GM19324 (cell line): Measurements from ENCODE around the gene CDC14B.
"Not testable (repeated sequence)": the region's sequence is repeated elsewhere in the genome, so short reads cannot be mapped to it uniquely, and the experiment has no call there.

Experiments
- ATAC-seq: cut with Tn5 transposase; IDR thresholded peaks from one replicate; pipeline ENCODE4 v1.9.1; 2021; ENCODE audit warnings: mild to moderate bottlenecking, moderate library complexity; ENCODE audit not compliant: unreplicated experiment, low FRiP score

Gene CDC14B

DNA sequence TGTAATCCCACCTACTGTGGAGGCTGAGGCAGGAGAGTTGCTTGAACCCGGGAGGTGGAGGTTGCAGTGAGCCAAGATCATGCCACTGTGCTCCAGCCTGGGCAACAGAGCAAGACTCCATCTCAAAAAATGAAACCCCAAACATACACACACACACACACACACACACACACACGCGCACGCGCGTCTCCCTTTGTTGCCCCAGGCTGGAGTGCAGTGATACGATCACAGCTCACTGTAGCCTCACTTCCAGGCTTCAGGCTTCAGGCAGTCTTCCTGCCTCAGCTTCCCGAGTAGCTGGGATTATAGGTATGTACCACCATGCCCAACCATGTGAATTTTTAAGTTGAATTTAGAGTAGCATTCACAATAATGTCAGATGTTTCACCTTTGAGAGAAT, 13.9 kb upstream of the CDC14B start:
- not testable (repeated sequence) for ATAC-seq

DNA sequence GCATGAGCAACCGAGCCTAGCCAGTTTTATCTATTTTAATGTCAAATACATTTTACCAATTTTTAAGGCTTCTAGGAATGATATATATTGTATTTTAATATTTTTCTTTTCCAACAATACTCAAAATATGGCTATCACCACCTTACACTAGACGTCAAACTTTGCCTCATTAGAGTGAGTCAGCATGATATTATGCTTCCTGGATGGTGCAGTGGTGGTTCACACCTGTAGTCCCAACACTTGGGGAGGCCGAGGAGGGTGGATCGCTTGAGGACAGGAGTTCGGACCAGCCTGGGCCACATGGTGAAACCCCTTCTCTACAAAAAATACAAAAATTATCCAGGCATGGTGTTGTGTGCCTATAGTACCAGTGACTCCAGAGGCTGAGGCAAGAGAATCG, 7.3 kb upstream of the CDC14B start:
- no peak for ATAC-seq

DNA sequence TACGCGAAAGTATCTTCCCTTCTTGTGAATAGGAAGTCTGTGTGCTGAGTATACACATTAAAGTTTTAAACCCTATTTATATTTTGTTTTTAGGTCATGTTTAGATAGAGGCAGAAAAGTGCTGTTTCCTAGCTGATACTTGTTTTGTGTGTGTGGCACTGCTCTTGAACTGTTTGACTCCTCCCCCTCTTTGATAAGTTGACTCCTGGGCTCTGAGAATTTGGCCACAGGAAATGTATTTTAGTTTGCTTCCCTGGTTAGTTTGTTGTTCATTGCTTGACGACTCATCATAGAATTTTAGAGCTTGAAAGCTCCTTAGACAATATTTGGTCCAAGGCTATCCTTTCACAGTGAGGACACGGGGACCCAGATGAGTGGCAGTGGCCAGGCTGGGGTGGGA, 2.0 kb upstream of the CDC14B start:
- no peak for ATAC-seq

DNA sequence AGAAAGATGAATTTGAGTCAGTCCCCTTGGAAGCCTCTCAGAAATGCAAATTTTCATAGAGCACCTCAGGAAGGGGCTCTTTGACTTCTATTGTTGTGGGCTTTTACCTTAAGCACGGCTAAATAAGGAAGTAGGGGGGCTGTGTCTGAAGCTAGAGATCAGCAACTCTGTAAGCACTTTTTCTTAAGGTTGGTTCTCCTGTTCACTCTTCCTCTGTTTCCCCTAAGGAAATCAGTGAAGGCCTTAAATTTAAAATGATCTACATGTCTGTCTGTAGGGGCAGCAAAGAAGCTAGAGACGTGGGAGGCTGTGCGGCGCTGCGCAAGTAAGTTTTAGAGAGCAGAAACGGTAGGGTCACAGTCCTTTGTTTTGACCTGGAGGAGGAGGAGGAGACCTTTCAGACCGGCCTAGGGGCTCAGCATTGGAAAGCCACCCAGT, 1.2 kb upstream of the CDC14B start:
- no peak for ATAC-seq

DNA sequence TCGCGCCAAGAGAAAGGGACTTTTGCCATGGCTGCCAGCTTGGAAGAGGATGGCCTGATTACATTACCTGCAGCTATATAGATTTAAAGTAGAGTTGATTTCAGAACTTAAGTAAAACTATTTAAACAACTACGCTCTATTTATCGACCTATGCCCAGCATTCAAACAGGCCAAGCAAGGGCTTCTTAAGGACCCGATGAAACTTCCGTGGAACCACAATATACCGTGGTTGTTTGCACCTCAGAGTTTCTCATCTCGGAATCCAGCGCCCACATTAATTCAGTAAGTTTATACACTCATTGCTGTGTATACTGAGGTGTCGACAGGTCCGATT, 505 bp upstream of the CDC14B start:
- no peak for ATAC-seq

DNA sequence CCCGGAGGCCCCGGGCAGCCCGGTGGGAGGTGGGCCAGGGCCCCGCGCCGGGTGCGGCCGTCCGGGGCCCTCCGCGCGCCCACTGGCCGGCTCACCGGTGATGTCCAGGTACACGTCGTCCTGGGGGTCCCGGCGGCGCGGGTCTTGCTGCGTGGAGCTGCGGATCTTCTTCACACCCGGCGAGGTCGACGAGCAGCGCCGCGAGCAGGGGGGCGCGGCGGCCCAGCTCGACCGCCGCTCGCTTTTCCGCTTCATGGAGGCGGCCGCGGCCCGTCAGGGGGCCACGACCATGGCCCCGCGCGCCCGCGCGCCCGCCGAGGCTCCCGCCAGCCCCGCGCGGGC, 548 bp downstream of the CDC14B start:
- ATAC-seq: peak; percentile 5

DNA sequence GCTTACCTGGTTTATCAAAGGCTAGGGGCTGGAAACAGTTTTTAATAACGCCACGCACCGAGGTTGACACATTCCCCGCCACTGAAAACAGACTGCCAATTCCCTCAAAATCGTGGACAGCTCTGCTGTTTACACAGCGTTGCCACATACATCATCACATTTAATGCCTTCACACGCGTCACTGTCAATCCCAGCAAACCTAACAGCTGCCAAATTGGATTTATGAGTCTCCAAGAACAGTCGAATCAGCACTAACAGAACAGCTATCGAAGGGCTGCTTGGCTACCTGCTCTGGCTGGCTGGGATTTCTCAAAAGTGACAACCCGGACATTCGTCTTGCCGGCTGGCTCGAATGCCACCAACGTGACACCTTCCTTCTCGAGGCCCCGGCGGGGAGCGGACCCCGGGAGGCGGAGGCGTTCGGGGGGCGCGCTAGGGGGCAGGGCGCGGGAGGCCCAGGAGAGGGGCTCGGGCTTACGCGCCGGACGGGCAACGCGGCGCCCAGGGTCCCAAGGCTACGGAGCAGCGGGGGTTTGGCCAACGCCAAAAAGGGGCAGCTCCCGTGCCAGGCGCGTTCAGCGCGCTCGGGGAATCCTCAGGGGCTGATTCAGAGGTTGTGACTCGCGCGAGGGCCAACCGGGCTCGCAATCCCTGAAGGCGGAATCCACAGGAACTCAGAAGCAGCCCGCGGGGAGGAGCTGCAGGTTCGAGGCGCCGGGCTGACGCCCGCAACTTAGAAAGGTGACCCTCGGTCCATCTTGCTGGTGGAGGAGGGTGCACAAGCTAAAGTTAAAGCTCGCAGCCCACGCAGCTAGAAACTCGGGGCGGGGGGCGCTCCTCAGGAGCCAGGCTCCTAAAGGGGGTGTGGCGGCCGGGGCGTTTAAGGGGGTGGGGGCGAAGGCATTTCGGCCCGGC, 1.2 kb downstream of the CDC14B start:
- ATAC-seq: no peak

DNA sequence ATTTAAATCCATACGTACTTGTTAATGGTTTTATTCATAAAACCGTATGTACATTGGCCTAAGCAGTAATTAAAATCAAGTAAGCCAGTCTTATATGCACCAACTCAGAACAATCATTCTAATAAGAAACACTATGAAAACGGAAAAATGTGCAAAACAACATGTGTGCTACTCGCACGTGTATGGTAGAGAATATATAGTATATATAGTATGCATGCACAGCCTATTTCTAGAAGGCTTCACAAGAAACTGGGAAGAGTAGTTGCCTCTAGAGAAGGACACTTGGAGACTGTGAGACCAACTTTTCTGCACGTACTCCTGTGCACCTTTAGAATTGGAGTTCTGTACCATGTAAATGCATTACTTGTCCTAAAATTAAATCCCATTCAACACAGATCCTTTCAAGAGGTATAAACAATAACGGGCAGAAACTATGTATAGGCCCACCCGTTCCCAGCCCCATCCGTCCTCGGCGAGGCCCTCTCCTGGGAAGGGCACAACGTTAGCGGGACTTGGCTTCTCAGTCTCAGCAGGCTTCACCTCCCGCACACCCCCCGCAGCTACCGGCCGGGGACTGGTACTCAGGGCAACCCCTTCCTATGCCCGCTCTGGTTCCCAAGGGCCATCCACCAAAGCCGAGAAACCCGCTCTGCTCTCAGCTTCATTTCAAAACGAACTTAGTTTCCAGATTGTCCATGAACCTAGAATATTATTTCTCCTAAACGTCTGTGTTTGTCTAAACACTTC, 2.0 kb downstream of the CDC14B start:
- no peak for ATAC-seq

DNA sequence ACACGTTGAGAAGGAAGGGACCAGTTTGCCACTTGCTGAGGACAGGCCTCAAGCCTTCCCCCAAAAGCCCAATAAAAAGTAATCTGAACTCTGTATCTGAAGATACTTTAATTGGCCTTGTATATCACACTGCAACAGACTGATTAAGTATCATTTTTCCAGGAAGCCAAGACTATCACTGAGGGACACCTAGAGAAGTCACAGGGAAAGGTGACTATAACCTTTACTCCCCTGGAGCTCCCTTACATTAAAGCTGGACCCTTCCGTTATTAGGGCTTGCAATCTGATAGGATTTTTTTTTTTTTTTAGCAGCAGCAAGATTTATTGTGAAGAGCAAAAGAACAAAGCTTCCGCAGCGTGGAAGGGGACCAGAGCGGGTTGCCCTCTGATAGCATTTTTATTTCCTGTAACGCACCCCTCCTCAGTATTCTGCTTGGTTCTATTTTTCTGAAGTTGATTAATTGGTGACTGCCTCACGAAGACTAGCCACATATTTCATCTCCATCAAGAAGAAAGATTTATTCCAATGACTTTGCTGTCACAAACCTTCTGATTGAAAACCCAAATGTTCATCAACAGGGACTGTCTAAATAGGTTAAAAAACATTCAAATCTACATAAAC, 2.7 kb downstream of the CDC14B start:
- no peak for ATAC-seq

DNA sequence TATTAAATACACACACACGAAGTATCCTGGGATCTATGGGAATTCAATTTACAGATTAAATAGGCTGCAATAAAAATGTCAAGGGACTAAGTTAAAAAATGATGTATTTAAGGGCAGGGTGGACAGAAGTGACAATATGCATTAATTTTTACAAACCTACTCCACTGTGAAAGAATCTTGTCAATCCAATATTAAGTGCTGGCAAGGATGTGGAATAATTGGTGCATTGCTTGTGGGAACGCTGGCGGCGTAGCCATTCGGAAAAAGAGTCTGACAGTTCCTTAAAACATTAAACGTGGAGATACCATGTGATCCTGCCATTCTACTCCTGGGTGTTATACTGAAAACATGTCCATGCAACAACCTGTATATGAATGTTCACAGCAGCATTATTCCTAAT, 4.2 kb downstream of the CDC14B start:
- ATAC-seq: no peak

DNA sequence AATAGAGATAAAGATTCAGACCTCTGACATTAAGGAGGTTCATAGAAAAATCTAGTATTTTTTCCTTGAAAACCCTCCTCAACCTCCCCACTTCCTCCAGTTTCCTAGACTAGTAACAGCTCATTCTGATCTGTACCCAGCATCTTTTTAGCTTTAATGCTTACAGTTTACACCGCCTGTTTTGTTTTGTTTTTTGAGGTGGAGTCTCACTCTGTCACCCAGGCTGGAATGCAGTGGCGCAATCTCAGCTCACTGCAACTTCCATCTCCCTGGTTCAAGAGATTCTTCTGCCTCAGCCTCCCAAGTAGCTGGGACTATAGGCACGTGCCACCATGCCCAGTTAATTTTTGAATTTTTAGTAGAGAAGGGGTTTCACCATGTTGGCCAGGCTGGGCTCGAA, 5.0 kb downstream of the CDC14B start:
- not testable (repeated sequence) for ATAC-seq

DNA sequence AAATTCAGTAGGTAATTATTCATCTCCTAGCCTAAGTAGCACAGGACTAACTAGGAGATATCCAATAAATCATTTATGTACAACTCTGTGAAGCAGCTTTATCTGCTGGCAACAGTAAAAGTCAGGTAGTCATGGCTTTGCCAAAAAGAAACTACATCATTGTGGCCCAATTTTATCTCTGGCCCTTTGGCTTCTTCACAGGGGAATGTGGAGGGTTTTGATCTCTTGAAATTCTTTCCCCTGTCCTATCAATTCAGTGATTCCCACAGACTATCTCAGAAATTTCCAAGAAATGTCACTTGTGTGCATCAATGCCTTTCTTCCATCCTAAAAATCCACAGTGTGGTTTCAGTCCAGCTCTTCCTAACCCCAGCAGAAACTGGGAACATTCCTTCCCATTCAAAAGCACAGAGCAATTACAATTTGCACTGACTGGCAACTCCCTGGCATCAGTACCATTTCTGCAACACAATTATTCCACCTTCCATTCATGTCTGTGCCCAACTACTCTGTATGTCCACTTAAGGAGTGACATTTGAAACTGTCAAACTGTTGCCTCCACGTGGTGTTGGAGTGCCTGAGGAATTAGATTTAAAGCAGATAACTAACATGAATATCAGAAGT, 6.6 kb downstream of the CDC14B start:
- no peak for ATAC-seq

DNA sequence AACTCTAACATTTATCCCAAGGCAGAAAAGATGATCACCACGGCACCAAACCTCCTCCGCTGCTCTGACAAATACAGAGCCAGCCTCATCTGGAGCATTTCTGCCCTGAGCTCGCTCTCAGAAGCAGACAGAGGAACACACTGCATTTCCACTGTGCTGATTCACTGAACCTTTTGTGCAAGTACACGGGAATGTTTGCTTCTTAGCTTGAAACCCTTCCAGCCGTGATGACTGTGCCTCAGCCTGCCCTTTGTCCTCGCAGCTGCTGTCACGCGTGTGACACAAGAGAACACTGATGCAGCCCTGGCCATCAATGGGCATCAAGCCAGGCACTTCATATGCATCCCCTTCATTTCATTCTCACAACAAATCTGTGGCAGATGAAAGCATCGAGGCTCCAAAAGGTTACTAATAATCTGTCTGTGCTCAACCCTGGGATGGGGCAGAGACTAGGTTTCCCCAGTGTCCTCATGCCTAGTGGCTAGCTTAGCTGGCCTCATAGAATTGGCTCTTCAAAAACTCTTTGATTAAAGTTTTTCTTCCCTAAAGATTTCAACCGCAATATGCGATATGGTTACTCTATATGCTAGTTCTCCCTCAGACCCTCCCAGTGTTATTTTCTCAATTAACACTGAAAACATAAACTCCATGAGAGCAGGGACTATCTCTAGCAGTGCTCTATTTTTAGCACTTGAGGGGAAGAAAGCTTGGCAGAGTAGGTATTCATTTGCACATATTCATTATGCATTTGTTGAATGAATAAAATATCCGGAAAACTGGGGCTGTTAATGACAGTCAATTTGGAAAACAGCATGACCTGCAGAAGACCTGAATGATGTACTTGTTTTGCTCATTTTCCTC, 7.3 kb downstream of the CDC14B start:
- no peak for ATAC-seq

DNA sequence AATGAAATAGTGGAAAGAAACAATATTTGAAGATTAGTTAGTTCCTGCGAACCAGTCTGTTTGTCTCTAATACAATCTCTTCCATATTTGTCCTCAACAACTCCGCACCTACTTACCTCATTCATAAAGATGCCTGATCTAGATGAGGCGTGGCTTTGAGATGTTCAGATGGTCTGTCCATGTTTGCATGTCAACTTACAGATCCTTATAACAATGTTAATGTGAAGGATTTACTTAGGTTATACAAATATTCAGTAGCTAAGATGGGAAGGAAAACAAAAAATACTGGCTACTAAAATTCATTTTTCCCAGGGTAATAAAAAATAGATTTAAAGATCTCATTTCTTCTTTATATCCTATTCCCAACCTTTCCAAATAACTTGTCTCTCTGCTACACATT, 8.3 kb downstream of the CDC14B start:
- no peak for ATAC-seq

DNA sequence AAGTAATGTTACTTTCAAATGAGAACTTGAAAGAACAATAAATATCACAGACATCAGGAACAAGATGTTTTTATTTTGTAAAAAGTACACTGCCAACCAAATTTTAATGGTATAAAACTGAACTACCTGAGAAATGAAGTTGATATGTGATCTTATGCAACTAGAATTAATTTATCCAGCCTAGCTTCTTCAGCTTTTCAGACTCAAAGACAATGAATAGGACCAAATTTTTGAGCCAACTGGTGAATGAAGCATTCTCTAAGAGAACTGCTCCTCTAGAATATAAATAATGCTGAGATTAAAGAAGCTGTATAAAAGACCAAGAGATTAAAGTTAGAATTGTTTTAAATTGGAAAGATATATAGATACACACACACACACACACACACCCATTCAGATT, 9.9 kb downstream of the CDC14B start:
- no peak for ATAC-seq

DNA sequence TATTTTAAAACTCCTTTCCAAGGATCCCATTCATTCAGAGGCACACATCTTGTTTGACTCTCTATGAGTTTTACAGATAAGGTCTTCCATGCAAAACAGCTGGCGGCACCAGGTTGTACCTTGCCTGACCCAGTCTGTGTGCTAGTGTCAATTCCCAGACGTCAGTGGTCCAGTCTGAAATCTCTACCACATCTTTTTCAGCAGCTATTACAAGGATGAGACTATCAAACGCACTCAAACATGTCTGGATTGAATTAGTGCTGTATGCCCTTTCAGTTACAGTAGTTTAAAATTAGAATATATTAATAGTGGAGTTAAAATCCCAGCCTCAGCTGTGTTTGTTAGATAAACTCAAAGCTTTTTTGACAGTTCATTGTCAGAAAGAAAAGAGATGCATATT, 11.7 kb downstream of the CDC14B start:
- no peak for ATAC-seq

DNA sequence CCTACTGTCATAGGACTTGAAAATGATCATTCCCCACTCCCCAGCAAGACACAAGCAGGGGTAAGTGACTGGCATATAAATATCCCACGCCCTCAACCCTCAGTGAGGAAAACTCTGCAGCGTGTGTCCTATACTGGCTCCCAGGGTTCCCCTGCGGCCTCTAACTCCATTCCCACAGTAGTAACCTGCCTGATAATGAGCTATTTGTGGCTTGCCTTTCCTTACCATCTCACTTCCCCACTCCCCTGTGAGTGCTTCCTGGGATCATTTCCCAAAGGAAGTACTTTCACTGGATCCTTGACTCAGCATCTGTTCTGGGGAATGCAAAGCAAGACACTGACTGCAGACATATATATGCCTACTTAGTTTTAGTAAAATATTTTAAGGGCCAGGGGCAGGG, 14.3 kb downstream of the CDC14B start:
- ATAC-seq: no peak

DNA sequence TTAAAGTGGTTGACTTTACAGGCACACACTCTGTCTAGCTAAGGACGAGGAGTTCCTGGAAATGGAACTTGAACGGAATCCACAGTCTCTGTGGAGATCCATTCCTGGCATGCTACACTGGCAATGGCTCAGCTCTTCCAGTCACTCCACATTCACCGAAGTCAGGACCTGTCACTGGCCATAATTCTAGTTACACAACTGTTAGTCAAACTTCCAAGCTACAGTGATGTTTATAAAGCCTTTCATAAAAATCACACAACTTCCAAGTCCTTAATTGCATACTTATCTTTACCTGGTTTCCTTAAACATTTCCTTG, 15.7 kb downstream of the CDC14B start:
- ATAC-seq: no peak

DNA sequence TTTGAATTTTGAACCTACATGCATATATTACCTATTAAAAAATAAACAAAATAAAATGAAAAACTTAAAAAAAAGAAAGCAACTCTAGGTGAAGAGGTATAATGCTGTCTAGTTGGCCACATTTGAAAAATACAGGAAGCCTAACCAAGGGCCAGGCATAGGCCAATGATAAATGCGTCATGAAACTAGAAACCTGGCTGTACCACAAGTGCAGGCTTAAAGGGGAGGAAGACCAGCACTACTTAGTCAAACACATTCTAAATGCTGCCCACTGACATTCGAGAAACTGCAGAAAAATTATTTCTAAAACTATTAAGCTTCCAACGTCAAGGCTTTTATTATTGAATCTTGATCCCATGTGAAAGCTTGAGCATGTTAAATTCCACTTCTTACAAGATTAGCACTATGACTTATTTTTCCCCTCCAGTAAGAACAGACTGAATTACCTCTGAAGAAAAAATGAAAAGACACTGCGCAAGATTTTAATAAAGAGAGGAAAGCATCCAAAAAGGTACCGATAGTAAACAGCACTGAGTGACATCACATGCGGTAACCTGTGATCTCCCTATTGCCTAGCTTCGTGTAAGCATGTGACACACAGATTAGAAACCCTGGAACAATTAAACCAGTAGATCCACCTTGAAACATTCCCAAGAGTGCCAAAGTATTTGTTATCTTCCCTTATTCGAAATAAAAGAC, 16.2 kb downstream of the CDC14B start:
- no peak for ATAC-seq

DNA sequence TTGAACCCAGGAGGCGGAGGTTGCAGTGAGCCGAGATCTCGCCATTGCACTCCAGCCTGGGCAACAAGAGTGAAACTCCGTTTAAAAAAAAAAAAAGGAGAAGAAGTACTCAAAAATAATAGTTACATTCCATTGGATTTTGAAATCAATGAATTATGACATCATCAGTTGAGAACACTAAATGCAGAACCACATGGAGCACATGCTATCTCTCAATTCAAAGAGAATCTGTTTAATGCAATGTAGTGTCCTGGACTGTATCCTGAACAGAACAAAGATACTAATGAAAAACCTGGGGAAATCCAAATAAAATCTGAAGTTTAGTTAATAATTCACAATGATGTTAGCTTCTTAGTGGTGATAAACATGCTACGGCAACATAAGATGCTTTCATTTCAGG, 20.3 kb downstream of the CDC14B start:
- ATAC-seq: no peak
